Measurements from ENCODE around the gene HNRNPU.
"Not testable (repeated sequence)": the region's sequence is repeated elsewhere in the genome, so short reads cannot be mapped to it uniquely, and the experiment has no call there.

The HNRNPU gene

DNA sequence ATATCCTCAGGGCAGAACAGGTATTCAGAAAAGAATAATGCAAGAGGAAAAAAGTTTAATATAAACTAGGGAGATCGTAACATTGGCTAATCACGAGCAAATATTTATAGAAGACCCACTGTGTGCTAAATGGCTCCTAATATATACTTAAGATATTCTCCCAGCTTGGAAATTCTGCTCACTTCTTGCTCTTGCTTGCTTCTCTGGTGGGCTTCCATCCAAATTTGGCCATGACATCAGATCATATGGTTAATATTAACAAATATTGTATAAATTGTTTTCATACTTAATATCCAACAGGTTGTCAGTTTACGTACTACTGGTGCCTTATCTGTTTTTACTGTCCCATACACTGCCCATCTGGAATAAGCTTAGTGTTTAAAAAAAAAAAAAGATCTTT lies 27.8 kb downstream of the HNRNPU start:
- Histone ChIP-seq H3K27ac (ENCODE audit: low read length) (peak overlapping the region; percentile 92), H3K4me1 (ENCODE audit: control insufficient read depth in 1 of 2, insufficient read depth in 2 of 2, low read length in 2 of 2) (peaks cover 3 to 28% of the 10 kb centered on the region in 2 donors)

GRCh38 chr1:244836135-244836521 lies 28.2 kb downstream of the HNRNPU start:
- H3K4me3 ChIP-seq (ENCODE audit: low read depth in 1 of 2, low read length in 2 of 2), result peak overlapping the region; percentile 80 to 86
- H3K27ac ChIP-seq (ENCODE audit: low read length), result peak overlapping the region; percentile 92
- H3K9me3 ChIP-seq (ENCODE audit: control insufficient read depth in 1 of 2, low read length in 2 of 2), result no peaks in the 10 kb centered on the region
- H3K4me1 ChIP-seq (ENCODE audit: control insufficient read depth in 1 of 2, insufficient read depth in 2 of 2, low read length in 2 of 2), result peaks cover 3 to 24% of the 10 kb centered on the region in 2 donors
- H3K36me3 ChIP-seq (ENCODE audit: control insufficient read depth in 1 of 2, insufficient read depth in 2 of 2, low read length in 2 of 2), result peaks cover 6 to 17% of the 10 kb centered on the region in 2 donors
- H3K27me3 ChIP-seq (ENCODE audit: low read depth, low read length), result no peaks in the 10 kb centered on the region

More for the DNA sequence above, 27.8 kb downstream of the HNRNPU start:
- Histone ChIP-seq H3K4me3 (ENCODE audit: low read depth in 1 of 2, low read length in 2 of 2) (peak overlapping the region; percentile 80 to 86), H3K36me3 (ENCODE audit: control insufficient read depth in 1 of 2, insufficient read depth in 2 of 2, low read length in 2 of 2) (peaks cover 11 to 17% of the 10 kb centered on the region in 2 donors), H3K27me3 (ENCODE audit: low read depth, low read length) (no peaks in the 10 kb centered on the region), H3K9me3 (ENCODE audit: control insufficient read depth in 1 of 2, low read length in 2 of 2) (no peaks in the 10 kb centered on the region)

GRCh38 chr1:244835276-244836134 lies 28.8 kb downstream of the HNRNPU start, which contains the start of gene COX20:
Gene COX20, plus strand, starts transcription at chr1:244835658. Its CDS starts 57 bp downstream, at chr1:244835715.
- Histone ChIP-seq H3K4me3 (ENCODE audit: low read depth in 1 of 2, low read length in 2 of 2) (peak within 1 kb of the TSS; percentile 80 to 86), H3K9me3 (ENCODE audit: control insufficient read depth in 1 of 2, low read length in 2 of 2) (no peaks in the 10 kb centered on the region), H3K27ac (ENCODE audit: low read length) (peak within 1 kb of the TSS; percentile 97), H3K27me3 (ENCODE audit: low read depth, low read length) (no peaks in the 10 kb centered on the region), H3K4me1 (ENCODE audit: control insufficient read depth in 1 of 2, insufficient read depth in 2 of 2, low read length in 2 of 2) (peaks cover 0 to 20% of the 10 kb centered on the region in 2 donors), H3K36me3 (ENCODE audit: control insufficient read depth in 1 of 2, insufficient read depth in 2 of 2, low read length in 2 of 2) (peaks cover 0 to 17% of the 10 kb centered on the region in 2 donors)

GRCh38 chr1:244834543-244835275 lies 29.6 kb downstream of the HNRNPU start:
- H3K9me3 ChIP-seq (ENCODE audit: control insufficient read depth in 1 of 2, low read length in 2 of 2), result no peaks in the 10 kb centered on the region

DNA sequence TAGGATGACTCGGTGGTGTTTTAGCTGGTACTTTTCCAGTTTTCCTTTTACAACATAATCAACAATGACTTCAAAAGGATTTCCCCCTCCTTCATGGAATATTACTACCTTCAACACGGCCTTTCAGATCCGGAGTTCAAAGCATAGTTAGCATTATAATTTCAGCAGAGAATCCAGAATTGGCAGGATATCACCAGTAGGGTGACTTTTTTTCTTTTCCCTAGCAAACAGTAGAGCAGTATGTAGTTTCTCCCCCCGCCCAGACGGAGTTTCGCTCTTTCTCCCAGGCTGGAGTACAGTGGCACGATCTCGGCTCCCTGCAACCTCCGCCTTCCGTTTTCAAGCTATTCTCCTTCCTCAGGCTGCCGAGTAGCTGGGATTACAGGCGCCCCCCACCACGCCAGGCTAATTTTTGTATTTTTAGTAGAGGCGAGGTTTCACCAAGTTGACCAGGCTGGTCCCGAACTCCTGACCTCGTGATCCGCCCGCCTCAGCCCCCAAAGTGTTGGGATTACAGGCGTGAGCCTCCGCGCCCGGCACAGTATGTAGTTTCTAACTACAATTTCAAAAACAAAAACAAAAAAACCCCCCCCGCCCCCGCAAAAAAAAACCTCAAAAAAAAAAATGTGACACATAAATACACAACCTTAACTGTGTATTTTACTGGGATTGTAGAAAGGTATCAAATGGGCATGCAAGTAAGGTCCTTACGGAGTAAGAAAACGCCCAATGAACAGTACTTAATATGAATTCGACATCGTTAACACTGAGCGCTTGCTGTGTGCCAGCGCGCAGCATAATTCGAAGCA lies 30.4 kb downstream of the HNRNPU start:
- no peaks in the 10 kb centered on the region for H3K9me3 ChIP-seq (ENCODE audit: control insufficient read depth in 1 of 2, low read length in 2 of 2)
- H3K4me1 ChIP-seq (ENCODE audit: control insufficient read depth in 1 of 2, insufficient read depth in 2 of 2, low read length in 2 of 2), result peaks cover 0 to 15% of the 10 kb centered on the region in 2 donors
- H3K4me3 ChIP-seq (ENCODE audit: low read depth in 1 of 2, low read length in 2 of 2), result peak overlapping the region; percentile 70 to 80
- peaks cover 0 to 9% of the 10 kb centered on the region in 2 donors for H3K36me3 ChIP-seq (ENCODE audit: control insufficient read depth in 1 of 2, insufficient read depth in 2 of 2, low read length in 2 of 2)
- H3K27ac ChIP-seq (ENCODE audit: low read length), result peak overlapping the region; percentile 97
- no peaks in the 10 kb centered on the region for H3K27me3 ChIP-seq (ENCODE audit: low read depth, low read length)

More at GRCh38 chr1:244834543-244835275, 29.6 kb downstream of the HNRNPU start:
- Histone ChIP-seq H3K27me3 (ENCODE audit: low read depth, low read length) (no peaks in the 10 kb centered on the region), H3K36me3 (ENCODE audit: control insufficient read depth in 1 of 2, insufficient read depth in 2 of 2, low read length in 2 of 2) (peaks cover 0 to 17% of the 10 kb centered on the region in 2 donors), H3K4me3 (ENCODE audit: low read depth in 1 of 2, low read length in 2 of 2) (peak overlapping the region; percentile 70 to 80), H3K4me1 (ENCODE audit: control insufficient read depth in 1 of 2, insufficient read depth in 2 of 2, low read length in 2 of 2) (peaks cover 0 to 15% of the 10 kb centered on the region in 2 donors), H3K27ac (ENCODE audit: low read length) (peak overlapping the region; percentile 97)

- not testable (repeated sequence) for H3K9me3 ChIP-seq (ENCODE audit: control insufficient read depth in 1 of 2, low read length in 2 of 2); H3K36me3 ChIP-seq (ENCODE audit: control insufficient read depth in 1 of 2, insufficient read depth in 2 of 2, low read length in 2 of 2); H3K27me3 ChIP-seq (ENCODE audit: low read depth, low read length)
- Histone ChIP-seq H3K4me1 (ENCODE audit: control insufficient read depth in 1 of 2, insufficient read depth in 2 of 2, low read length in 2 of 2) (peaks cover 0 to 15% of the 10 kb centered on the region in 2 donors), H3K4me3 (ENCODE audit: low read depth in 1 of 2, low read length in 2 of 2) (peak overlapping the region; percentile 70 to 80), H3K27ac (ENCODE audit: low read length) (peak overlapping the region; percentile 97)
Observed at GRCh38 chr1:244833260-244833659, 31.1 kb downstream of the HNRNPU start.

DNA sequence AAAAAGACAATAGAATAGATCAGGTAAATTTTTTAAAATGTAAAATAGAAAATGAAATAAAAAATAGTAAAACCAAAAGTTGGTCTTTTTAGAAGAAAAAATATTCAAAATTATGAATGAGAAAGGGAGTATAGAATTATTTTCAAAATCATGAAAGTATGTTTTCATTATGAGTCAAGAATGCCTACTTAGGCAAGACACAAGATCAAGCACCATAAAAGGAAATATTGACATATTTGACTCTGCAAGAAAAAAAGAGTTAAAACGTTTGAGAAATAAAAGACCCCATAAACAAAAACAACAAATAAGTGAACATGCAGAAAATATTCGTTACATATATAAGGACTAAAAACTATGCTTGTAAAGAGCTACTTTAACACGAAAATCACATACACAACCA lies 33.7 kb downstream of the HNRNPU start:
- no peaks in the 10 kb centered on the region for H3K4me1 ChIP-seq (ENCODE audit: control insufficient read depth in 1 of 2, insufficient read depth in 2 of 2, low read length in 2 of 2)
- H3K36me3 ChIP-seq (ENCODE audit: control insufficient read depth in 1 of 2, insufficient read depth in 2 of 2, low read length in 2 of 2), result peaks cover 0 to 7% of the 10 kb centered on the region in 2 donors
- H3K27me3 ChIP-seq (ENCODE audit: low read depth, low read length), result no peaks in the 10 kb centered on the region
- no peak overlapping the region for H3K27ac ChIP-seq (ENCODE audit: low read length)
- no peaks in the 10 kb centered on the region for H3K9me3 ChIP-seq (ENCODE audit: control insufficient read depth in 1 of 2, low read length in 2 of 2)
- no peak overlapping the region for H3K4me3 ChIP-seq (ENCODE audit: low read depth in 1 of 2, low read length in 2 of 2)

DNA sequence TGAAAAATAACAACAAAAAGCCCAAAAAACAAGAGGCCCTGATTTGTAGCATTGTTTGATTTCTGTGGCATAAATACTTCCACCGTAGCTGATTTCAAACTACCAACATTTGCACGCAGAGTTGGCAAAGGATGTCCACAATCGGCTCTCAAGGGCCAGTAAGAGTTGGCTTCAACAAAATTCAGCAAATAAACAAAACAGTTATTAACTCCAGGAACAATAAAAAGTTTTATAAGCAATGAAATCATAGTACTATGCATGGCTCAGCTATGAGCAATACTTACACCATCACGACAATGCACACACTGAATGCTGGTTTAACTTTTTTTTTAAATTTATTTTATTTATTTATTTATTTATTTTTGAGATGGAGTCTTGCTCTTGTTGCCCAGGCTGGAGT lies 37.6 kb downstream of the HNRNPU start:
- H3K27me3 ChIP-seq (ENCODE audit: low read depth, low read length), result no peaks in the 10 kb centered on the region
- no peak overlapping the region for H3K27ac ChIP-seq (ENCODE audit: low read length)
- no peaks in the 10 kb centered on the region for H3K4me1 ChIP-seq (ENCODE audit: control insufficient read depth in 1 of 2, insufficient read depth in 2 of 2, low read length in 2 of 2)
- no peak overlapping the region for H3K4me3 ChIP-seq (ENCODE audit: low read depth in 1 of 2, low read length in 2 of 2)
- H3K36me3 ChIP-seq (ENCODE audit: control insufficient read depth in 1 of 2, insufficient read depth in 2 of 2, low read length in 2 of 2), result no peaks in the 10 kb centered on the region
- no peaks in the 10 kb centered on the region for H3K9me3 ChIP-seq (ENCODE audit: control insufficient read depth in 1 of 2, low read length in 2 of 2)

GRCh38 chr1:244822878-244823277 lies 41.5 kb downstream of the HNRNPU start:
- no peaks in the 10 kb centered on the region for H3K27me3 ChIP-seq (ENCODE audit: low read depth, low read length)
- no peaks in the 10 kb centered on the region for H3K4me1 ChIP-seq (ENCODE audit: control insufficient read depth in 1 of 2, insufficient read depth in 2 of 2, low read length in 2 of 2)
- H3K36me3 ChIP-seq (ENCODE audit: control insufficient read depth in 1 of 2, insufficient read depth in 2 of 2, low read length in 2 of 2), result no peaks in the 10 kb centered on the region
- no peak overlapping the region for H3K4me3 ChIP-seq (ENCODE audit: low read depth in 1 of 2, low read length in 2 of 2)
- no peaks in the 10 kb centered on the region for H3K9me3 ChIP-seq (ENCODE audit: control insufficient read depth in 1 of 2, low read length in 2 of 2)
- H3K27ac ChIP-seq (ENCODE audit: low read length), result no peak overlapping the region

DNA sequence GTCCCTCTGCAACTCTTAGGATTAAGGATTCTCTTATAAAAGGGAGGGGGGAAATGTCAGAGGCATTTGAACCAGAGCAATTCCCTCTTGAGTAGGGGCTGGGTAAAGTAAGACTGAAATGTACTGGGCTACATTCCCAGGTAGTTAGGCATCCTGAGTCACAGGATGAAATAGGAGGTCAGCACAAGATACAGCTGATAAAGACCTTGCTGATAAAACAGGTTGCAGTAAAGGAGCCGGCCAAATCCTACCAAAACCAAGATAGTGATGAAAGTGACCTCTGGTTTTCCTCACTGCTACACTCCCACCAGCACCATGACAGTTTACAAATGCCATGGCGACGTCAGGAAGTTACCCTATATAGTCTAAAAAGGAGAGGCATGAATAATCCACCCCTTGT lies 43.2 kb downstream of the HNRNPU start:
- H3K27me3 ChIP-seq (ENCODE audit: low read depth, low read length), result no peaks in the 10 kb centered on the region
- H3K36me3 ChIP-seq (ENCODE audit: control insufficient read depth in 1 of 2, insufficient read depth in 2 of 2, low read length in 2 of 2), result no peaks in the 10 kb centered on the region
- H3K27ac ChIP-seq (ENCODE audit: low read length), result no peak overlapping the region
- H3K9me3 ChIP-seq (ENCODE audit: control insufficient read depth in 1 of 2, low read length in 2 of 2), result no peaks in the 10 kb centered on the region
- no peaks in the 10 kb centered on the region for H3K4me1 ChIP-seq (ENCODE audit: control insufficient read depth in 1 of 2, insufficient read depth in 2 of 2, low read length in 2 of 2)
- no peak overlapping the region for H3K4me3 ChIP-seq (ENCODE audit: low read depth in 1 of 2, low read length in 2 of 2)

DNA sequence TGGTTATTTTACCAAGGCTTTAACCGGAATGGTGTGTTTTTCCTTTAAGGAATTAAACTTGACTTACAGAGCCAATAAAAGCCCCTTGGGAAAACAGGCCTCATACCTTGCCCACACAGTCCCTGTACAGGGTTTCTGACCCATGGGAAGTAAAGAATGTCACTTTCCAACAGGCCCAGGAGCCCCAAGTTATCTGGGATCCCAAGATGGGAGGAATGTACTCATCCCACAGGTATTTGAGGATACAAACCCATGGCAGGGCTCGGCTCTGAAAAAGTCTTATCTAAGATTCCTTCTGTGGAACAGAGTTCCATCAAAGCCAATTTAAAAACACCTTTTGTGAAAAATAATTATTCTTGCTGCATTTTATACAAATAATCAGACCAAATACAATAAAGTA lies 44.2 kb downstream of the HNRNPU start:
- H3K4me3 ChIP-seq (ENCODE audit: low read depth in 1 of 2, low read length in 2 of 2), result no peak overlapping the region
- H3K27me3 ChIP-seq (ENCODE audit: low read depth, low read length), result no peaks in the 10 kb centered on the region
- no peaks in the 10 kb centered on the region for H3K4me1 ChIP-seq (ENCODE audit: control insufficient read depth in 1 of 2, insufficient read depth in 2 of 2, low read length in 2 of 2)
- H3K36me3 ChIP-seq (ENCODE audit: control insufficient read depth in 1 of 2, insufficient read depth in 2 of 2, low read length in 2 of 2), result no peaks in the 10 kb centered on the region
- no peak overlapping the region for H3K27ac ChIP-seq (ENCODE audit: low read length)
- H3K9me3 ChIP-seq (ENCODE audit: control insufficient read depth in 1 of 2, low read length in 2 of 2), result no peaks in the 10 kb centered on the region
